Measurements from ENCODE around the gene DNASE1L1. TPM values are rescaled to one million over a fixed set of nuclear protein-coding genes. Genes with fewer than 3 reads are reported as not detected.

The DNASE1L1 gene
- polyA plus RNA-seq, 3 donors from 2014 or later = 14.1 to 21.1 (median 17.8) TPM

GRCh38 chrX:154380153-154380552 is 28.9 kb downstream of the DNASE1L1 start:
- Mint-ChIP-seq H3K9me3 (no peaks in the 10 kb centered on the region), H3K4me3 (peak overlapping the region; percentile 78 to 82 (median 79)), H3K4me1 (peaks cover 22 to 29% of the 10 kb centered on the region in 2 donors), H3K36me3 (peaks cover 0 to 3% (median 3%) of the 10 kb centered on the region in 3 donors), H3K27me3 (ENCODE audit: low read depth in 3 of 3) (peaks cover 14 to 18% (median 17%) of the 10 kb centered on the region in 3 donors), H3K27ac (peak overlapping the region; percentile 87 to 95 (median 93))
- DNase-seq = no peak

GRCh38 chrX:154379569-154379951 is 29.5 kb downstream of the DNASE1L1 start:
- H3K4me1 Mint-ChIP-seq = peaks cover 22 to 30% of the 10 kb centered on the region in 2 donors
- H3K4me3 Mint-ChIP-seq = peak overlapping the region; percentile 78 to 82 (median 79)
- peaks cover 0 to 3% (median 3%) of the 10 kb centered on the region in 3 donors for H3K36me3 Mint-ChIP-seq
- no peak for DNase-seq
- peaks cover 14 to 17% (median 17%) of the 10 kb centered on the region in 3 donors for H3K27me3 Mint-ChIP-seq (ENCODE audit: low read depth in 3 of 3)
- peak overlapping the region; percentile 87 to 95 (median 93) for H3K27ac Mint-ChIP-seq
- no peaks in the 10 kb centered on the region for H3K9me3 Mint-ChIP-seq

- Mint-ChIP-seq H3K36me3 (peaks cover 0 to 3% (median 3%) of the 10 kb centered on the region in 3 donors), H3K27me3 (ENCODE audit: low read depth in 3 of 3) (peaks cover 14 to 17% (median 15%) of the 10 kb centered on the region in 3 donors), H3K4me1 (peaks cover 22 to 28% of the 10 kb centered on the region in 2 donors), H3K9me3 (no peaks in the 10 kb centered on the region), H3K27ac (peak within 1 kb of the TSS; percentile 87 to 95 (median 94)), H3K4me3 (peak within 1 kb of the TSS; percentile 78 to 82 (median 79))
- DNase-seq = peak; percentile 95 to 98 (median 96)
Measured at GRCh38 chrX:154378799-154379568, 30.1 kb downstream of the DNASE1L1 start, which contains the start of gene EMD. TSS of gene EMD (plus strand) at chrX:154379295. CDS start at chrX:154379485, 190 bp downstream.

- DNase-seq = peak in 1 of 3 donors; percentile 57
- Mint-ChIP-seq H3K4me1 (peaks cover 27 to 33% of the 10 kb centered on the region in 2 donors), H3K27me3 (ENCODE audit: low read depth in 3 of 3) (peaks cover 13 to 17% (median 15%) of the 10 kb centered on the region in 3 donors), H3K9me3 (peaks cover 0 to 2% (median 0%) of the 10 kb centered on the region in 6 donors), H3K36me3 (peaks cover 0 to 3% (median 3%) of the 10 kb centered on the region in 3 donors), H3K4me3 (peak overlapping the region; percentile 55 to 82 (median 71)), H3K27ac (peak overlapping the region; percentile 87 to 95 (median 92))
Measured at GRCh38 chrX:154378059-154378798, 30.8 kb downstream of the DNASE1L1 start.

GRCh38 chrX:154376774-154377173 is 32.3 kb downstream of the DNASE1L1 start:
- H3K4me3 Mint-ChIP-seq = peak overlapping the region in 3 of 5 donors; percentile 7 to 51 (median 36)
- H3K27ac Mint-ChIP-seq = peak overlapping the region; percentile 75 to 91 (median 86)
- peaks cover 0 to 2% (median 0%) of the 10 kb centered on the region in 6 donors for H3K9me3 Mint-ChIP-seq
- H3K36me3 Mint-ChIP-seq = peaks cover 0 to 3% (median 3%) of the 10 kb centered on the region in 3 donors
- no peak for DNase-seq
- peaks cover 13 to 23% (median 22%) of the 10 kb centered on the region in 3 donors for H3K27me3 Mint-ChIP-seq (ENCODE audit: low read depth in 3 of 3)
- H3K4me1 Mint-ChIP-seq = peaks cover 38 to 42% of the 10 kb centered on the region in 2 donors

- peaks cover 0 to under 1% (median under 1%) of the 10 kb centered on the region in 3 donors for H3K36me3 Mint-ChIP-seq
- H3K9me3 Mint-ChIP-seq = peaks cover 0 to 2% (median 0%) of the 10 kb centered on the region in 6 donors
- no peak for DNase-seq
- peaks cover 30 to 34% of the 10 kb centered on the region in 2 donors for H3K4me1 Mint-ChIP-seq
- peak overlapping the region in 2 of 5 donors; percentile 21 to 24 for H3K4me3 Mint-ChIP-seq
- H3K27me3 Mint-ChIP-seq (ENCODE audit: low read depth in 3 of 3) = peaks cover 16 to 27% (median 21%) of the 10 kb centered on the region in 3 donors
- peak overlapping the region in 4 of 6 donors; percentile 48 to 80 (median 60) for H3K27ac Mint-ChIP-seq
Measured at GRCh38 chrX:154375156-154375504, 33.9 kb downstream of the DNASE1L1 start.

GRCh38 chrX:154374313-154375155 is 34.5 kb downstream of the DNASE1L1 start, which contains the start of gene FLNA:
TSS of gene FLNA (minus strand) at chrX:154374634. CDS start at chrX:154371245, 3,389 bp downstream.
- H3K36me3 Mint-ChIP-seq = peaks cover 0 to 5% (median 5%) of the 10 kb centered on the region in 3 donors
- H3K4me3 Mint-ChIP-seq = peak within 1 kb of the TSS; percentile 67 to 91 (median 85)
- H3K27me3 Mint-ChIP-seq (ENCODE audit: low read depth in 3 of 3) = peaks cover 22 to 31% (median 26%) of the 10 kb centered on the region in 3 donors
- peak within 1 kb of the TSS; percentile 86 to 99 (median 98) for H3K27ac Mint-ChIP-seq
- peaks cover 0 to 2% (median 0%) of the 10 kb centered on the region in 6 donors for H3K9me3 Mint-ChIP-seq
- DNase-seq = peak; percentile 50 to 54 (median 52)
- peaks cover 31 to 36% of the 10 kb centered on the region in 2 donors for H3K4me1 Mint-ChIP-seq

GRCh38 chrX:154373340-154374306 is 35.4 kb downstream of the DNASE1L1 start:
- H3K4me3 Mint-ChIP-seq = peak overlapping the region; percentile 67 to 91 (median 85)
- H3K27me3 Mint-ChIP-seq (ENCODE audit: low read depth in 3 of 3) = peaks cover 25 to 34% (median 31%) of the 10 kb centered on the region in 3 donors
- H3K27ac Mint-ChIP-seq = peak overlapping the region; percentile 86 to 99 (median 98)
- peaks cover 0 to 5% (median 5%) of the 10 kb centered on the region in 3 donors for H3K36me3 Mint-ChIP-seq
- H3K9me3 Mint-ChIP-seq = peaks cover 0 to 2% (median 0%) of the 10 kb centered on the region in 6 donors
- DNase-seq = no peak
- H3K4me1 Mint-ChIP-seq = peaks cover 31 to 40% of the 10 kb centered on the region in 2 donors

GRCh38 chrX:154372612-154373022 is 36.4 kb downstream of the DNASE1L1 start:
- Mint-ChIP-seq H3K36me3 (peaks cover 0 to 5% (median 5%) of the 10 kb centered on the region in 3 donors), H3K4me1 (peaks cover 36 to 48% of the 10 kb centered on the region in 2 donors), H3K27me3 (ENCODE audit: low read depth in 3 of 3) (peaks cover 30 to 41% (median 38%) of the 10 kb centered on the region in 3 donors), H3K4me3 (peak overlapping the region; percentile 82 to 93 (median 88)), H3K27ac (peak overlapping the region; percentile 86 to 99 (median 98)), H3K9me3 (peaks cover 0 to 3% (median 0%) of the 10 kb centered on the region in 6 donors)
- DNase-seq = peak; percentile 76 to 77 (median 76)

GRCh38 chrX:154371789-154372300 is 37.2 kb downstream of the DNASE1L1 start:
- H3K27ac Mint-ChIP-seq = peak overlapping the region; percentile 86 to 99 (median 98)
- DNase-seq = no peak

GRCh38 chrX:154371017-154371788 is 37.9 kb downstream of the DNASE1L1 start:
- Mint-ChIP-seq H3K27ac (peak overlapping the region; percentile 79 to 96 (median 90)), H3K36me3 (peaks cover 0 to 9% (median 5%) of the 10 kb centered on the region in 3 donors), H3K9me3 (peaks cover 0 to 3% (median 0%) of the 10 kb centered on the region in 6 donors), H3K4me1 (peaks cover 43 to 55% of the 10 kb centered on the region in 2 donors), H3K27me3 (ENCODE audit: low read depth in 3 of 3) (peaks cover 38 to 45% (median 43%) of the 10 kb centered on the region in 3 donors), H3K4me3 (peak overlapping the region; percentile 78 to 88 (median 86))
- DNase-seq = peak; percentile 90 to 92 (median 91)

More at GRCh38 chrX:154371789-154372300, 37.2 kb downstream of the DNASE1L1 start:
- H3K36me3 Mint-ChIP-seq = peaks cover 0 to 8% (median 5%) of the 10 kb centered on the region in 3 donors
- peaks cover 36 to 50% of the 10 kb centered on the region in 2 donors for H3K4me1 Mint-ChIP-seq
- H3K9me3 Mint-ChIP-seq = peaks cover 0 to 3% (median 0%) of the 10 kb centered on the region in 6 donors
- peaks cover 33 to 43% (median 41%) of the 10 kb centered on the region in 3 donors for H3K27me3 Mint-ChIP-seq (ENCODE audit: low read depth in 3 of 3)
- peak overlapping the region; percentile 85 to 93 (median 88) for H3K4me3 Mint-ChIP-seq
